Neuron (in vitro differentiated cells): Measurements from ENCODE around the gene GGACT.

ENCODE experiments used
- H2AFZ ChIP-seq: one replicate; pipeline ENCODE4 v1.6.1; 2013; ENCODE audit warnings: low read depth, mild to moderate bottlenecking, inconsistent platforms, low read length, moderate library complexity
- H3K27me3 ChIP-seq: one replicate; pipeline ENCODE4 v1.6.1; 2013; ENCODE audit warnings: low read length; ENCODE audit not compliant: insufficient read depth
- H3K36me3 ChIP-seq: one replicate; pipeline ENCODE4 v1.6.1; 2013; ENCODE audit warnings: low read length; ENCODE audit not compliant: insufficient read depth
- H3K4me1 ChIP-seq: one replicate; pipeline ENCODE4 v1.6.1; 2013; ENCODE audit warnings: low read length; ENCODE audit not compliant: insufficient read depth
- H3K4me3 ChIP-seq: 2 replicates; pipeline ENCODE4 v1.5.1; 2013; ENCODE audit warnings: mild to moderate bottlenecking, low read length, moderate library complexity
- H3K9me3 ChIP-seq: one replicate; pipeline ENCODE4 v1.6.1; 2013; ENCODE audit warnings: low read length

The GGACT gene

DNA sequence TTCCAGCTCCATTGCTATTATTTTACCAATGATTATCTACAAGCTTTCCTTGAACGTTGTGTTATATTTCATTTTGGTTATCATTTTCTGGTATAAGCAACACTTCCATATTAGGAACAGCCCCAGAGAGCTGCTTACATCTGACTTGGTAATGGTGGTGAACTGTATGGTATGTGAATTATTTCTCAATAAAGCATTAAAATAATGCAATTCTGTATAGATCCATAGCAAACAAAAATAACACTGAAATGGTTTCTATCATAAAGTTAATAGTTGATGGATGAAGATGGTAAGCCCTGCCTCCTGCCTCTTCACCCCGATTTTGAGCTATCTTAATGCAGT lies 27.5 kb downstream of the GGACT start:
- no peaks in the 10 kb centered on the region for H3K27me3 ChIP-seq
- H3K36me3 ChIP-seq = no peaks in the 10 kb centered on the region
- H3K4me1 ChIP-seq = no peaks in the 10 kb centered on the region
- H3K4me3 ChIP-seq = no peak overlapping the region
- H2AFZ ChIP-seq = no peak overlapping the region
- peaks cover 3% of the 10 kb centered on the region for H3K9me3 ChIP-seq

DNA sequence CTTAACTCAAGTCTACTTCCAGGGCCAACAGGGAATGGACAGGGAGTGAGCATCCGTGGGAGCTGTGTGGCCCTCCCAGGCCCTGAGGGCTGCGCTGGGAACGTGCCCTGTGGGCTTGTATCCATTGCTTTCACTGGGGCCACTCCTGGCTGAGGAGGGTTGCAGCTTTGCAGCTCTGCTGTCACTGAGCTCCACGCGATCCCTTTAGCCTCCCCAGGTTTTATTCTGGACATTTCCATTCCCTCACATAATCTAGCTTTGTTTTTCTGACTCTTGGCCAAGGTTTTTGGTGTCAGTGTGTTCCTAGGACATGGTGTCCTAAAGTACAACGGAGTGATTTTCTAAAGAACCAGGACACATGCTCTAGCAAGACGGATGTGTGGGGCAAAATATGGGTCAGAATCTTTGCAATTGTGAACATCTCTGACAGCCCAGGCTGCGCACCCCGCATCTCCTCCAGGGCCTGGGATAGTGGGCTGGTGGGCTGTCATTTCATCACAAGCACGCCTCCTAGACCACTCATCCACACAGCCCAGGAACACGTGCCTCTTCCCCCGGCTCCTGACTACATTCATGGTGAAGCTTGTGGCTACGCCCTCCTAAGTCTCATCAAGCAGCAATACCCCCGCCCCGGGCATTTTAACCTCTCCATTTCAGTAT lies 28.0 kb downstream of the GGACT start:
- no peaks in the 10 kb centered on the region for H3K4me1 ChIP-seq
- H3K36me3 ChIP-seq = no peaks in the 10 kb centered on the region
- no peak overlapping the region for H2AFZ ChIP-seq
- peaks cover 2% of the 10 kb centered on the region for H3K9me3 ChIP-seq
- H3K4me3 ChIP-seq = no peak overlapping the region
- no peaks in the 10 kb centered on the region for H3K27me3 ChIP-seq

DNA sequence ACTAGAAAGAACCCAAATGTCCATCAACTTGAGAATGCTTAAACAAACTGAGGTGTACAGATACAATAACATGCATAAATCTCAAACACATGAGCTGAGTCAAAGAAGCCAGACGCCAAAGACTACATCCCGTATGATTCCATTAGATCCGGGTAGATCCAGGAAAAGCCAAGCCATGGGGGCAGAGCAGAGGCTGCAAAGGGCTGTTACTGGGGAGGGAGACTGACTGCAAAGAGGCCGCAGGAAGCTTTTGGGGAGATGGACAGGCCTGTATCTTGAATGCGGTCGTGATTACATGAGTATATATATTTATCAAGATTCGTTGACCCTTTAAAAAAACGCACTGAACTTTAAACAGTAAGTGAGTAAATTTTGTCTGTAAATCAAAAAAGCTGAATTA lies 28.7 kb downstream of the GGACT start:
- H3K4me1 ChIP-seq = no peaks in the 10 kb centered on the region
- no peak overlapping the region for H2AFZ ChIP-seq
- no peaks in the 10 kb centered on the region for H3K27me3 ChIP-seq

DNA sequence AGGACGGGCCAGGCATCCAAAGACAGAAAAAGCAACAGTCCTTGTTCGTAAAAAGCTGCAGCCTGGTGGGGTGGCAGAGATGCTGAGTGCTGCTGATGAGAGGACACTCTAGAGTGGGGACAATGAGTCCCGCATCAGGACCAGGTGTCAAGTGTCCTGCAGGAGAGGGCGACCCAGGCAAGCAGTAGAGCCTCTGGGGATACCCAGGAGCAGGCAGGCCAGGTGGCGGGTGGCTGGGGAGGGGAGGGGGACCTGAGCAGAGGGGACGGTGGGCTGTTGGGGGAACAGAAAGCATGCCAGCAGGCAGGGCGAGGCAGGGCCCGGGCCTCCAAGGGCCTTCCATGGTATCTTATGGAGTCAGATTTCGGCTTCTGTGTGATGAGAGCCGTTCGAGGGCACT lies 35.8 kb downstream of the GGACT start:
- H3K4me1 ChIP-seq = peaks cover 12% of the 10 kb centered on the region
- H3K4me3 ChIP-seq = no peak overlapping the region
- no peaks in the 10 kb centered on the region for H3K36me3 ChIP-seq
- no peaks in the 10 kb centered on the region for H3K27me3 ChIP-seq
- H3K9me3 ChIP-seq = no peaks in the 10 kb centered on the region
- H2AFZ ChIP-seq = no peak overlapping the region

More for the DNA sequence above, 28.7 kb downstream of the GGACT start:
- no peak overlapping the region for H3K4me3 ChIP-seq
- no peaks in the 10 kb centered on the region for H3K9me3 ChIP-seq
- H3K36me3 ChIP-seq = no peaks in the 10 kb centered on the region

DNA sequence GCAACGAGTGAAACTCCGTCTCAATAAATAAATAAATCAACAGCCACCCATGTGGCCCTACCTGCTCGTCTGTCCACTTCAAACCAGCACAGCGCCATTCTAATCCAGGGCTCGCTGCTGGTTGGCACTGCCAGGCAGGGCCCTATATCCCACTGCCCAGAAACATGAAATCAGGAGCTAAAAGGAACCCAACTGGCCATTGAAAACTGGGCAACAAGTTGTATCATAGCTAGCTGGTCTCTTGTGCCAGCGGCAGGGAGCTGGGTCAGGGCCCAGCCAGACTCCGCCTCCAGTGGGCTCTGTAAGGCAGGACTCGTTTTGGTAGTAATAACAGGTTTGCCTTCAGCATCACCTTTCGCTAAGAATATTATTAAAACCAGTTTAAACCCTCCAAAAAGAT lies 39.3 kb downstream of the GGACT start:
- H3K4me1 ChIP-seq = peaks cover 12% of the 10 kb centered on the region
- no peak overlapping the region for H3K4me3 ChIP-seq
- no peak overlapping the region for H2AFZ ChIP-seq
- no peaks in the 10 kb centered on the region for H3K27me3 ChIP-seq
- H3K36me3 ChIP-seq = no peaks in the 10 kb centered on the region
- H3K9me3 ChIP-seq = no peaks in the 10 kb centered on the region

DNA sequence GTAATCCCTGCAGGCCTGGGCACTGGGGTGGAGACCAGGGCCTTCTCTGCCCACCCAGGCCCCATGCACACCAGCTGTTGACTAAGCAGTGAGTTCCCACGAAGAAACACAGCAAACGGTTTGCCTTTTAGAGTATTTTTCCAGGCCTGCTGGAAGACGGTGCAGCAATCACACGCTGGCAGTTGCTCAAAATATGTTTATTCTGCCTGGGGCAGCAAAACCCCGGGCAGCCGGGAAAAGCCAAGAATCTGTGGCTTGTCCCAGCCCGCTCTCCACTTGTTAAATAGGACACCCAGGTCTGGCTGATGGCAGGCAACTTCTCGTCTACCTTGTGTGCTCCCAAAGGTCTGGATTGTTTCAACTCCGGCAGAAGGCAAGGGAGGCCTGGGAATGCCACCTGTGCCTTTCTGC lies 40.8 kb downstream of the GGACT start:
- H3K27me3 ChIP-seq = no peaks in the 10 kb centered on the region

DNA sequence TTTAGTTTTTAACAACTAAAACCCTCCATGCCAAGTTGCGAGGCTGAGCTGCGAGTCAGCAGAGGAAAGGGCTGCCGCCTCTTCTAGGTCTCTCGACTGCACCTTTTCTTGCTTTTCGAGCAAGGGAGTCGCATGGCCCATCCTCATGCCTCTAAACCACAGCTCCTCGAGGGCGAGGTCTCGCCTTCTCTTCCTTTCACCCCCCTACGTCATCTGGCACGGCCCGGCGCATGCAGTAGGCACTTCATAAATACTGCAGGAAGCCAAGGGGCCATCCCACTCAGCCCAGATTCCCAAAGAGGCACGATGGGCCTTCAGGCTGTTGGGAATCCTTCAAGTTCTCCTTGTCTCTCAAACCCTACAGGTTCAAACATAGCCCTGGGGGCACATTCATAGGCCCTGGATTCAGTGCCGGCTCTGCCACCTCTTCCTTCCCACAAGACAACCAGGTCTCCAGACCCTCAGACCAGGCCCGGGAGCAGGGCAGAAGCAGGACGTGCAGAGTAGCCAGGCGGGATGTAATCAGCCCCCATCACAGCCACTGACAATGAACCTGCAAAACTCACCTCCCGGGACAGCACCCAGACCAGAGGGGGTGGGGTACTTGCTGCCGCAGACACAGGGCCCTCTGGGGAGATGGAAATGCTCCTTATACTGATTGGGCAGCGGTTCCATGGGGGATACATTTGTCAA lies 41.7 kb downstream of the GGACT start:
- Histone ChIP-seq H3K4me3 (no peak overlapping the region), H3K36me3 (no peaks in the 10 kb centered on the region), H3K4me1 (peaks cover 12% of the 10 kb centered on the region), H2AFZ (no peak overlapping the region), H3K27me3 (no peaks in the 10 kb centered on the region), H3K9me3 (no peaks in the 10 kb centered on the region)

More for the DNA sequence above, 40.8 kb downstream of the GGACT start:
- Histone ChIP-seq H2AFZ (no peak overlapping the region), H3K36me3 (no peaks in the 10 kb centered on the region), H3K4me3 (no peak overlapping the region), H3K9me3 (no peaks in the 10 kb centered on the region), H3K4me1 (peaks cover 12% of the 10 kb centered on the region)

DNA sequence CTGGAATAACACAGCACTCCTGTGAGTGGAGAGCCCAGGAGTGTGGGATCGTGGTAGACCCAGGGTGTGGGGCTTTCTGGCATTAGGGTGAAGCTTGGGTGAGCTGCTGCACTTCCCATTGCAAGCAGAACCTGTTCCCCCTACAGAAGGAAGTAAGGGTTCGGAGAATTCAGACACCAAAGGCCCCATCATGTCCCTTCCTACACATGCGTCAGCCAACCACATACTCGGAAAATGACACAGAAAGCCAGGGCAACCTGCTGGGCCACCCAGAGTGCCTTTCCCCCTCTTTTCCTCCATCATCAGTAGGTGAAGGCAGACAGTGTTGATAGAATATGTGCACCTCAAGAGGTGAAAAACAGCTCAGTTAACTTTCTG lies 42.9 kb downstream of the GGACT start:
- no peak overlapping the region for H3K4me3 ChIP-seq
- no peak overlapping the region for H2AFZ ChIP-seq
- no peaks in the 10 kb centered on the region for H3K36me3 ChIP-seq
- peaks cover 12% of the 10 kb centered on the region for H3K4me1 ChIP-seq
- no peaks in the 10 kb centered on the region for H3K27me3 ChIP-seq
- H3K9me3 ChIP-seq = no peaks in the 10 kb centered on the region

DNA sequence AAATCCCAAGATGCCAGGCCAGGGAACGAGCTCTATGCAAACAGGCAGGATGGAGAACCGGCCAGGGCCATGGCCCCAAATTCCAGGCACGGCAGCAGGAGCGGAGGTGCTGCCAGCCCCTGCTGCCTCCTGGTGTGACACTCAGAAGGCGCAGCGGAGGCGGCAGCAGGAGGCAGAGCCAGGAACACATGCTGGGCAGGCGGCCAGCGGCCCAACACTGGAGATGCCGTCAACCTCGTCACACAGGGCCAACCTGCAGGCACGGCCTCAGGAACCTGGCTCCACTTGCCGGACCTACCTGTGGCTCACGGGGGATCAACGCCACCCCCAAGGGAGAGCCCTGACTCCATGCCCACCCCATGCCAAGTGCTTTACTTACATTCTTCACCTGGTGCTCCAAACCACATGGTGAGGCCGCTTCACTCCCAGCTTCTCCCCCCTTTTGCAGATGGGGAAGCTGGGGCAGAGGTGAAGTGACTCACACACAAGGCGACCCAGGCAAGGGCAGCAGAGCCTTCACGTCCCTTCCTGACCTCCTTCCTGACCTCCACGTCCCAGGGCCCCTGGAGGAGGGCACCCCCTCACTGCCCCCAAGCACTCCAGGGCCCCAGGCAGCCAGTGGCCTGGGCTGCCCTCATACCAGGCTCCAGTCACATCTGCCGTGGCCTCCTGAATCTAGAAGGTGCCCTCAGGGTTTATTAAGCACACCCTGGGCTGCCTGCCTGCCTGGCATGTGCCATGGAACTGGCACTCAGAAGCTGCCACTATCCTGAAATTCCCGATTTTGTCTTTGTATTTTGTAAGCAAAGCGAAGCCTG lies 43.5 kb downstream of the GGACT start:
- Histone ChIP-seq H2AFZ (no peak overlapping the region), H3K36me3 (no peaks in the 10 kb centered on the region)

DNA sequence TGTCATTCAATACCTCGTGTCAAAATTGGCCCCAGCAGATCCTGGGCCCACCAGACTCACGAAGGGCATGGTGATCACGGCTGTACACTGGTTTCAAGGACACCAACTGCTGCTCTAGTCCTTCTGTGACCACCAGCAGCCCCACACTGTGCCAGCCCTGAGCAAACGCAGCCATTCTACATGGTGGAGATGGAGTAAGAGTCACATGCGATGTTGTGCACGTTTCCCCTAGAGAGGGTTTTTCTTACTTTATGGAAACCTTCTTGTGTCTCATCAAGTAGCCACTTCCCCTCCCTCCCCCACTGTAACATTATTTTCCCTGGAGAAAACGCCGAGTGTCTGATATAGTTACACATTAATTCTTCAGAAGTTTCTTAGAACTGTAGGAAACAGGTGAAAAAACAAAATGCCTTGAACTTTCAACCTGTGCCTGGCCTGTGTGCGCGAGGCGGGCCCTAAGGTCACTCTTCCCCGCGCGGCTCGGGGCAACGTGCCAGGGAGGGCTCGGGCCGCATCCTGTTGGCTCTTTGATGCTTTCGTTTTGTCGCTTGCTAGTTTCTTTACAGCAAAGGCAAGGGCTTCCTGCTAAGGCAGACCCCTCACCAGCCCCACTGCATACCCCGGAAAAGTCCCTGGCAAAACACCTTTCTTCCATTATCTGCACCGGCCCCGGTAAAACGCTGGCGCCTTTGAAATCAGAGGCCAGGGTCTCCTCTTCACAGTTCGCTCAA lies 44.6 kb downstream of the GGACT start:
- Histone ChIP-seq H3K4me1 (no peaks in the 10 kb centered on the region), H3K4me3 (no peak overlapping the region), H3K9me3 (no peaks in the 10 kb centered on the region), H2AFZ (no peak overlapping the region), H3K36me3 (no peaks in the 10 kb centered on the region), H3K27me3 (no peaks in the 10 kb centered on the region)

More for the DNA sequence above, 43.5 kb downstream of the GGACT start:
- H3K4me1 ChIP-seq = peaks cover 9% of the 10 kb centered on the region
- no peak overlapping the region for H3K4me3 ChIP-seq
- no peaks in the 10 kb centered on the region for H3K27me3 ChIP-seq
- no peaks in the 10 kb centered on the region for H3K9me3 ChIP-seq

DNA sequence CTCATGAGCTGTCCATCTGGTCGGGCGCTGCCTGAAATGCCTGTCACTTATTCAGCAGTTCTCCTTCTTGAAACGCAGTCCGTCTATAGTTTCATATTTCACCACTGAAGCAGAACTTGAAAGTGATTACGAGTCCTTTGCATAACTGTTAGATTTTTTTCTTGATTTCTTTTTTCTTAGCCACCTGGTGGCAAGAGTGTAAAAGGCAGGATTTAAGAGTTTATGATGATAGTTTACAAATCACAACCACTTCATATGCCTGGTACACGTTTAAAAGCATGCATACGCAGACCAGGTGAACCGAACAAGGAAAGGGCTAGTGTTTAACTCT lies 45.8 kb downstream of the GGACT start:
- H3K4me1 ChIP-seq = no peaks in the 10 kb centered on the region
- H2AFZ ChIP-seq = no peak overlapping the region
- no peaks in the 10 kb centered on the region for H3K36me3 ChIP-seq
- H3K27me3 ChIP-seq = no peaks in the 10 kb centered on the region
- no peaks in the 10 kb centered on the region for H3K9me3 ChIP-seq
- H3K4me3 ChIP-seq = no peak overlapping the region

DNA sequence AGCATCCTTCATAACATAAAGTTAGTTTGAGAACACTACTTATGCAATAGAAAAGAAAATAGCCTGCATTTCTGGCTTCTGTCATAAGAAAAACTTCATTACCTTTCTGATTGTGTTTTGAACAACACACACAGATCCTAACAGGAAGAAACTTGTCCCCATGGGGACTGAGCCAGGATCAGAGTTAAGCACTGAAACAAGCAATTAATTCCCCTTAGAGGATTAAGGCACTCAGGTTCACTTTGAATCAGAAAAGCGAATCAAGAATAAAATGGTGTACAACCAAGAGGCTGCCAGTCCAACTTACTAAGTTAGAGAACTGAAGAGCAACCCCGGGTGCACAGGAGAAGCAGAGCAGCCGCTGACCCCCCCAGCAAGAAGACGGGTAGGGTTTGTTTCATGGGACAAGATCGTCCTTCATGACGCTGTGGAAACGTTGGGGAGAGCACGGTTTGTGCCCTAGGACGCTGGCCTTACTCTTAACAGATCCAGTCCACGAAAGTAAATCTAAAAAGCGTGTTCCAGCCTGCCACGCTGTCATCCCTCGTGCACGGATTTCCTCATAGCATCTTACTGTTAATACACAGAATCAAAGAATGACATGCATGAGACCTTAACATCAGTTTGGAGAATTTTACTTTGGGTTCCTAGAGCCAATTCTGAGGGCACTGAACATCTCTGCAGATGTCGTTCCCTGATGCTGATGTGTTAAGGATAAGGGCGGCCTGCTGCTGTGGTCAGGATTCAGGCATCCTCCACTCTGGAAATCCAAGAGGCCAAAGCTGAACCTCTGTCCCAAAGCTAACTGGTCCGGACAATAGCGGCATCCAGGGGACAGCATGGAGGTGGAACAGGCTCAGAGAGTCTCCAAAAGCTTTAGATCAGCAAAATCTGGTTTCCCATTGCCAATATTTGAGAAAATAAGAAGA lies 46.4 kb downstream of the GGACT start:
- Histone ChIP-seq H2AFZ (no peak overlapping the region), H3K27me3 (no peaks in the 10 kb centered on the region), H3K4me1 (no peaks in the 10 kb centered on the region), H3K9me3 (no peaks in the 10 kb centered on the region), H3K4me3 (no peak overlapping the region), H3K36me3 (no peaks in the 10 kb centered on the region)
